Stimulated activated CD4-positive, alpha-beta T cell treated with anti-CD3 and anti-CD28 coated beads, Interleukin-1b, Interleukin-23, amount 100 ng/mL, for 4 hours (primary cell): ENCODE measurements around the gene EML1.
"Not testable (repeated sequence)": the region's sequence is repeated elsewhere in the genome, so short reads cannot be mapped to it uniquely, and the experiment has no call there.

ENCODE experiments used
- DNase-seq, 2 donors: peaks; one replicate each; pipeline ENCODE4 v3.0.0-alpha.2; 2020; ENCODE audit warnings: low read depth in 2 of 2

Gene EML1

GRCh38 chr14:99755629-99756603, 37.3 kb upstream of the EML1 start:
- no peak for DNase-seq

- DNase-seq = no peak
Measured at GRCh38 chr14:99756796-99757195, 36.4 kb upstream of the EML1 start.

- no peak for DNase-seq
Measured at GRCh38 chr14:99757331-99758070, 35.7 kb upstream of the EML1 start.

GRCh38 chr14:99758121-99758821, 34.9 kb upstream of the EML1 start:
- no peak for DNase-seq

GRCh38 chr14:99758872-99759545, 34.2 kb upstream of the EML1 start:
- DNase-seq = no peak

- no peak for DNase-seq
Measured at GRCh38 chr14:99759546-99759925, 33.7 kb upstream of the EML1 start.

GRCh38 chr14:99760817-99761216, 32.4 kb upstream of the EML1 start:
- DNase-seq = no peak

GRCh38 chr14:99762911-99763310, 30.3 kb upstream of the EML1 start:
- DNase-seq = not testable (repeated sequence)

GRCh38 chr14:99763527-99764221, 29.5 kb upstream of the EML1 start:
- DNase-seq = no peak

GRCh38 chr14:99764222-99764706, 28.9 kb upstream of the EML1 start:
- no peak for DNase-seq

- no peak for DNase-seq
Measured at GRCh38 chr14:99768381-99768780, 24.8 kb upstream of the EML1 start.

GRCh38 chr14:99769123-99769522, 24.1 kb upstream of the EML1 start:
- DNase-seq = no peak

- DNase-seq = no peak
Measured at GRCh38 chr14:99769799-99770198, 23.4 kb upstream of the EML1 start.

- no peak for DNase-seq
Measured at GRCh38 chr14:99772371-99773283, 20.6 kb upstream of the EML1 start.

- no peak for DNase-seq
Measured at GRCh38 chr14:99773521-99774497, 19.4 kb upstream of the EML1 start.

- no peak for DNase-seq
Measured at GRCh38 chr14:99774556-99775307, 18.5 kb upstream of the EML1 start.

- no peak for DNase-seq
Measured at GRCh38 chr14:99775351-99775750, 17.9 kb upstream of the EML1 start.

- no peak for DNase-seq
Measured at GRCh38 chr14:99777951-99778350, 15.3 kb upstream of the EML1 start.
